Endothelial cell of umbilical vein (primary cell): ENCODE measurements around the gene TP73. TPM values are rescaled to one million over a fixed set of nuclear protein-coding genes. Genes with fewer than 3 reads are reported as not detected.

ENCODE experiments used
- BruUV-seq: library from RNA; stranded (reverse); fragments of 400-500 nt; replicated peaks from 2 replicates; lab custom pipeline; 2021; lab: Mats Ljungman, UMichigan
- CTCF ChIA-PET: fragments of 300-600, 350-600 bp; sonication (Branson Sonifier 250); formaldehyde crosslinking; loops from one replicate; lab custom pipeline; 2021; ENCODE audit warnings: antibody characterized with exemption, inconsistent platforms; lab: Charles Lee
- POLR2A ChIA-PET: fragments of 300-600, 350-600 bp; sonication (Branson Sonifier 250); formaldehyde crosslinking; loops from one replicate; lab custom pipeline; 2021; ENCODE audit warnings: antibody characterized with exemption, inconsistent platforms; lab: Charles Lee
- DNase-seq: peaks from one replicate; pipeline ENCODE4 v3.0.0-alpha.2; 2011; ENCODE audit warnings: low read depth, low spot score
- FAIRE-seq: peaks from 2 replicates; lab custom pipeline; 2011; peaks lifted over from hg19 to GRCh38; lab: Jason Lieb, UNC
- H2AFZ ChIP-seq: 2 replicates; pipeline ENCODE4 v1.6.0; 2012; ENCODE audit warnings: low read depth, low read length, control low read depth, inconsistent platforms
- H3K27ac ChIP-seq: 2 replicates; pipeline ENCODE4 v1.5.1; 2011; ENCODE audit warnings: low read depth, mild to moderate bottlenecking, control low read depth, low read length, moderate library complexity; ENCODE audit not compliant: insufficient read depth
- H3K27me3 ChIP-seq, 2 experiments: 2 replicates each; pipeline versions ENCODE4 v1.6.0 to v1.6.1; 2011; ENCODE audit warnings: low read length in 2 of 2, mixed read lengths in 1 of 2; ENCODE audit not compliant: control insufficient read depth in 2 of 2, insufficient read depth in 2 of 2
- H3K36me3 ChIP-seq, 2 experiments: 2 replicates in 1 of 2; 3 replicates in 1 of 2; pipeline ENCODE4 v1.5.1; 2011; ENCODE audit warnings: low read length in 2 of 2, mild to moderate bottlenecking in 1 of 2, moderate library complexity in 1 of 2; ENCODE audit not compliant: control insufficient read depth in 2 of 2, insufficient read depth in 2 of 2; ENCODE audit errors: extremely low read depth in 1 of 2
- H3K4me1 ChIP-seq: 3 replicates; pipeline ENCODE4 v1.5.1; 2011; ENCODE audit warnings: mild to moderate bottlenecking, low read length; ENCODE audit not compliant: control insufficient read depth, insufficient read depth; ENCODE audit errors: extremely low read depth
- H3K4me2 ChIP-seq: 2 replicates; pipeline ENCODE4 v1.6.1; 2011; ENCODE audit warnings: low read length, control low read depth, mixed read lengths; ENCODE audit not compliant: insufficient read depth
- H3K4me3 ChIP-seq, 3 experiments: fragments of 200-600 bp in 1 of 3; sonication (generic), shearing (Covaris generic) in 1 of 3; replicated peaks in 1 of 3; 2 replicates each; pipeline ENCODE4 v1.5.1; 2011 to 2016; ENCODE audit warnings: control low read depth in 3 of 3, low read length in 3 of 3, mild to moderate bottlenecking in 2 of 3, inconsistent platforms in 1 of 3, low read depth in 1 of 3, moderate library complexity in 1 of 3; ENCODE audit not compliant: insufficient read depth in 1 of 3
- H3K79me2 ChIP-seq: 2 replicates; pipeline ENCODE4 v1.6.0; 2012; ENCODE audit warnings: low read length, inconsistent platforms; ENCODE audit not compliant: control insufficient read depth, insufficient read depth
- H3K9ac ChIP-seq: replicated peaks from 2 replicates; pipeline ENCODE3; 2011; ENCODE audit warnings: low read length, control low read depth; ENCODE audit not compliant: insufficient read depth; ENCODE audit errors: extremely low read depth
- H3K9me1 ChIP-seq: replicated peaks from 3 replicates; pipeline ENCODE4 v1.6.0; 2011; ENCODE audit warnings: mild to moderate bottlenecking, low read length; ENCODE audit not compliant: control insufficient read depth, insufficient read depth; ENCODE audit errors: extremely low read depth
- H3K9me3 ChIP-seq: replicated peaks from 2 replicates; pipeline ENCODE4 v1.5.1; 2012; ENCODE audit warnings: low read length, inconsistent platforms; ENCODE audit not compliant: control insufficient read depth, insufficient read depth
- H4K20me1 ChIP-seq: replicated peaks from 2 replicates; pipeline ENCODE3; 2011; ENCODE audit warnings: mild to moderate bottlenecking, low read length; ENCODE audit not compliant: control insufficient read depth, insufficient read depth; ENCODE audit errors: extremely low read depth
- EZH2 ChIP-seq: IDR thresholded peaks from 2 replicates; pipeline ENCODE4 v1.6.1; 2012; ENCODE audit warnings: borderline replicate concordance, low read depth, mild to moderate bottlenecking, moderate library complexity, low read length, inconsistent platforms; ENCODE audit not compliant: severe bottlenecking
- FOS ChIP-seq: IDR thresholded peaks from 2 replicates; pipeline ENCODE4 v1.6.1; 2011; ENCODE audit warnings: mild to moderate bottlenecking, low read length, moderate library complexity, borderline replicate concordance; ENCODE audit not compliant: insufficient read depth
- GATA2 ChIP-seq: IDR thresholded peaks from 2 replicates; pipeline ENCODE4 v1.7.0; 2011; ENCODE audit warnings: low read depth, mild to moderate bottlenecking, moderate library complexity, mixed read lengths, low read length; ENCODE audit not compliant: insufficient read length, insufficient read depth
- JUN ChIP-seq: IDR thresholded peaks from 2 replicates; pipeline ENCODE4 v1.6.1; 2011; ENCODE audit warnings: borderline replicate concordance, low read depth; ENCODE audit not compliant: insufficient read length, insufficient read depth
- MYC ChIP-seq: IDR thresholded peaks from one replicate; pipeline ENCODE4 v1.6.1; 2011; ENCODE audit warnings: mild to moderate bottlenecking, low read depth, low read length
- POLR2A ChIP-seq: IDR thresholded peaks from 2 replicates; pipeline ENCODE4 v1.6.1; 2012; ENCODE audit warnings: low read depth, mild to moderate bottlenecking, control low read depth, low read length
- POLR2AphosphoS5 ChIP-seq: IDR thresholded peaks from 2 replicates; pipeline ENCODE4 v1.6.1; 2012; ENCODE audit warnings: low read depth, mild to moderate bottlenecking, control low read depth, low read length, moderate library complexity; ENCODE audit not compliant: insufficient read depth
- dilution Hi-C: fragments of 300-500 bp; cut with MboI; formaldehyde crosslinking; loops from one replicate; pipeline ENCODE4 v1.15.0; 2019; ENCODE audit warnings: low sequenced_read_pairs; ENCODE audit not compliant: extremely low pct_ligation_motif_present
- intact Hi-C: fragments of 100-400 bp; cut with micrococcal nuclease; formaldehyde crosslinking; loops from one replicate; pipeline ENCODE4 v1.10.0; 2022
- polyA plus RNA-seq, 4 experiments: library from polyadenylated mRNA; depleted of rRNA in 3 of 4; stranded (reverse) in 3 of 4; unstranded in 1 of 4; fragments of >200 nt; gene quantifications; 2 replicates each; pipeline versions ENCODE4 v1.2.1 to v1.2.3, GENCODE V29; 2011 to 2012; ENCODE audit warnings: missing spikeins in 1 of 4
- total RNA-seq: library from RNA; stranded (reverse); gene quantifications from 2 replicates; pipeline ENCODE4 v1.2.3, GENCODE V29; 2021
- TF ChIP-seq, protein P1 (sequence below): IDR thresholded peaks from 2 replicates; pipeline ENCODE4 v1.6.1; 2011; ENCODE audit not compliant: insufficient read depth, insufficient read length
- TF ChIP-seq, protein P2 (sequence below), 2 donors: IDR thresholded peaks; 1 replicate in 1 of 2; 2 replicates in 1 of 2; pipeline ENCODE4 v1.5.1; 2011; ENCODE audit warnings: low read length in 2 of 2, mild to moderate bottlenecking in 2 of 2, moderate library complexity in 2 of 2, control low read depth in 1 of 2, inconsistent platforms in 1 of 2, low read depth in 1 of 2; ENCODE audit not compliant: insufficient read depth in 1 of 2; ENCODE audit errors: extremely low read depth in 1 of 2

Gene TP73
- total and polyA plus RNA-seq, 2 donors (not counting 3 experiments of a cell fraction or from before 2014, with no cell fraction given): 0.03 to 0.15 TPM

- H3K27ac ChIP-seq: no peak overlapping the region
- H3K4me2 ChIP-seq: no peak overlapping the region
- no peaks in the 10 kb centered on the region for H3K27me3 ChIP-seq
- dilution Hi-C loops (no loop called here), intact Hi-C loops (no loop called here)
- no peak overlapping the region for H3K9ac ChIP-seq
- H3K4me1 ChIP-seq: no peaks in the 10 kb centered on the region
- no peaks in the 10 kb centered on the region for H3K9me1 ChIP-seq
- FAIRE-seq: no peak
- no peaks in the 10 kb centered on the region for H3K36me3 ChIP-seq
- H2AFZ ChIP-seq: no peak overlapping the region
- ChIA-PET CTCF (no interaction called here), POLR2A (no interaction called here)
- no peaks in the 10 kb centered on the region for H3K9me3 ChIP-seq
- no peaks in the 10 kb centered on the region for H4K20me1 ChIP-seq
- no peak for DNase-seq
- TF ChIP-seq MYC (no peak), POLR2A (no peak), EZH2 (no peak), POLR2AphosphoS5 (no peak), FOS (no peak), JUN (no peak), GATA2 (no peak)
- TF ChIP-seq, protein P1, sequence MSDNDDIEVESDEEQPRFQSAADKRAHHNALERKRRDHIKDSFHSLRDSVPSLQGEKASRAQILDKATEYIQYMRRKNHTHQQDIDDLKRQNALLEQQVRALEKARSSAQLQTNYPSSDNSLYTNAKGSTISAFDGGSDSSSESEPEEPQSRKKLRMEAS: no peak
- TF ChIP-seq, protein P2, sequence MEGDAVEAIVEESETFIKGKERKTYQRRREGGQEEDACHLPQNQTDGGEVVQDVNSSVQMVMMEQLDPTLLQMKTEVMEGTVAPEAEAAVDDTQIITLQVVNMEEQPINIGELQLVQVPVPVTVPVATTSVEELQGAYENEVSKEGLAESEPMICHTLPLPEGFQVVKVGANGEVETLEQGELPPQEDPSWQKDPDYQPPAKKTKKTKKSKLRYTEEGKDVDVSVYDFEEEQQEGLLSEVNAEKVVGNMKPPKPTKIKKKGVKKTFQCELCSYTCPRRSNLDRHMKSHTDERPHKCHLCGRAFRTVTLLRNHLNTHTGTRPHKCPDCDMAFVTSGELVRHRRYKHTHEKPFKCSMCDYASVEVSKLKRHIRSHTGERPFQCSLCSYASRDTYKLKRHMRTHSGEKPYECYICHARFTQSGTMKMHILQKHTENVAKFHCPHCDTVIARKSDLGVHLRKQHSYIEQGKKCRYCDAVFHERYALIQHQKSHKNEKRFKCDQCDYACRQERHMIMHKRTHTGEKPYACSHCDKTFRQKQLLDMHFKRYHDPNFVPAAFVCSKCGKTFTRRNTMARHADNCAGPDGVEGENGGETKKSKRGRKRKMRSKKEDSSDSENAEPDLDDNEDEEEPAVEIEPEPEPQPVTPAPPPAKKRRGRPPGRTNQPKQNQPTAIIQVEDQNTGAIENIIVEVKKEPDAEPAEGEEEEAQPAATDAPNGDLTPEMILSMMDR (IDR thresholded peaks at IDR 0.05; ENCODE audit: extremely low read depth in 1 of 2, insufficient read depth in 1 of 2, low read depth in 1 of 2, low read length in 2 of 2): no peak
- H3K4me3 ChIP-seq: no peak overlapping the region
- H3K79me2 ChIP-seq: no peaks in the 10 kb centered on the region
- no TSS peak for BruUV-seq
Observed at GRCh38 chr1:3604468-3604974, 47.8 kb upstream of the TP73 start.
